CD4-positive, alpha-beta T cell treated with Interferon alpha-2 for 1 hour (primary cell): Measurements from ENCODE around the gene NOD2.
A peak's percentile ranks its signal among the peaks of the same experiment; 100 is the strongest.

Source experiments
- DNase-seq, 2 donors: peaks; one replicate each; pipeline ENCODE4 v3.0.0-alpha.2; 2020 to 2022

The NOD2 gene

DNA sequence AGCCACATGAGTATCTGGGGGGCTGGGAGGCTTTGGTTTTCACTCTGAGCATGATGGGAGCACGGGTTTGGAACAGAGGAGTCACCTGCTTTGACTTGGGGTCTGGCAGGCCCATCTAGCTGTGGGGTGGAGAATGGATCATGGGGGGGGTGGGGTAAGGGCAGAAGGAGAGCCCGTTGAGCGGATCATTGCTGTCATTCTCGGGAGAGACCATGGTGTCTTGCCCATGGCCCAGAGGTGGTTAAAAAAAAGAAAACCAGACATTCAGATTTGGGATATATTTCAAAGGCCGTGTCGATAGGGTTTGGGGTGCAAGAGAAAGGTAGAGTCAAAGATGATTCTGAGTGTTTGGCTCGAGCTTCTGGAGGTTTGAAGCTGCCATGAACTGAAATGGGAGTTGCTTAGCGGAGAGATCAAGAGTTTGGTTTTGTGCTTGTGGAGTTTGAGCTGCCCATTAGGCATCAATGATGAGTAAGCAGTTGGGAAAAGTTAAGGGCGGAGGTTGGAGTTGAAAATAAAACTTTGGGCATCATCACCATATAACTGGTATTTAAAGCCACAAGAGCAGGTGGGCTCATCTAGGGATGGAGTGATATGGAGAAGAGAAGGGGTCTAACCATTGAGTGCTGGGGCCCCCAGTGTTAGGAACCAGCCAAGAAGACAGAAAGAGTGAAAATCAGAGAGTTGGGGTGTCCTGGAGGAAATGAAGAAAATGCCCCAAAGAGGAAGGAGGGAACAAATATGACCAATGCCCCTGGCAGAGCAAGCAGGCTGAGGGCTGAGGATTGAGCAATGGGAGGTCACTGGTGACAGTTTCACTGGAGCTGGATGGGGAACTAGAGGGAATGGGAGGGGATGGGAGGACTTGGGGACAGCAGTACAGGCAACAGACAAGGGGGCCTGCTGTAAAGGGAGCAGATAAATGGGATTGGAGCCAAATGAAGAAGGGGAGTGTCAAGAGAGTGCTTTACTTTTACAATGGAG, 1.9 kb downstream of the NOD2 start:
- DNase-seq, result peak in 1 of 2 donors; percentile 67

DNA sequence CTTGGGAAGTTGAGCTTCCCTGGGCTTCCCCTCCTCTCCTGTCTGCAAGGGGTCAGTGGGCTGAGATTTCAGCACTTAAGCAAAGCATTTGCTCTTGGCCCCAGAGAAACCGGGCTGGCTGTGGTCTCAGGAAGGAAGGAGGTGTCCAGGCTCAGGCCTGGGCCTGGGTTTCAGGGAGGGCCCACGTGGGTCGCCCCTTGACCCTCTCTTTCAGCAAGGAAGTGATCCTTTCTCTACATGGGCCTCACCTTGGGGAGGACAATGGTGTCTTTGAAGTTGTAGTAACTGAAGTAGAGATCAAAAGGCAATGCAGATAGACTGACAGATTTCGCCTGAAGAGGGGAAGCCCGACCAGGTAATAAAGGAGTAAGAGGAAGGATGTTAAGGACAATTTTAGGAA, 2.7 kb downstream of the NOD2 start:
- DNase-seq, result peak in 1 of 2 donors; percentile 41

DNA sequence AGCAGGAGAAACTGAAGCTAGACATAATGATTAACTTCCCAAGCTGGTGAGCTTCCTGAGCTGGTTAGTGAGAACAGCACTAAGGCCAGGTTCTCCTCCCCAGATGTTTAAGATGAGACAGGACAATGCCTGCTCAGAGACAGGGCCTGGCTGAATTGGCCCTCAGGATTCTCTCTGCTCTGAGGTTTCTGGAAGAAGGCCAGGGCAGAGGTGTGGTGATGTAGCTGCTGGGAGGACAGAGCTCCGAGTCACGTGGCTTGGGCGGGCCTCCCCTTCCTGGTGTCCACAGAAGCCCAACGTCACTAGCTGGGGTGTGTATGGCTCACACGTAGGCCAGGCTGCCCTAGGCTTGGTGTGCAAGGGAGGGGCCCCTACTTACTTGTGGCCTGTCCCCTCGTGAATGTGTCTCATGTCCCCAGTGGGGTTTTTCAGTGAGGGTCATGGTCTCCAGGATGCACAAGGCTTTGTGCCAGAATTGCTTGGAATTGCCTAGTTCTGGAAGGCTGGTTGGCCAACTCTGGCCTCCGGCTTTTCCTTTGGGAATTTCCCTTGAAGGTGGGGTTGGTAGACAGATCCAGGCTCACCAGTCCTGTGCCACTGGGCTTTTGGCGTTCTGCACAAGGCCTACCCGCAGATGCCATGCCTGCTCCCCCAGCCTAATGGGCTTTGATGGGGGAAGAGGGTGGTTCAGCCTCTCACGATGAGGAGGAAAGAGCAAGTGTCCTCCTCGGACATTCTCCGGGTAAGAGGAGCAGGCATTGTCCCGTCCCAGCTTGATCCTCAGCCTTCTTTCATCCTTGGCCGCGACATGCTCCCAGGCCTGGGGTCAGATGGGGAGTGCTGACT, 3.4 kb downstream of the NOD2 start:
- DNase-seq, result peak; percentile 87

DNA sequence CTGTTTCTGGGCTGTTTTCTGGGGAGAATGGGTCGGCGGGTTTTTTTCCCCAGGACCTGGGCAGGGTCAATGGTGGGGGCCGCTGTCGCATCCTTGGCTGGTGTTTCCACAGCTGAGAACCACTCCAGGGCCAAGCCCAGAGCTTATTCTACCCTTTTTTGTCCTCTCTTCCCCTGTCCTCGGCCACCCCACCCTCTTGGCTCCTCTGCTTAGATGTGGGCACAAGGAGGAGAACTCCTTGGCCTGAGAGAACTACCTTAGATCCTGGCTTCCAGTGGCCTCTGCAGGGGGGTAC, 4.0 kb downstream of the NOD2 start:
- DNase-seq, result no peak

DNA sequence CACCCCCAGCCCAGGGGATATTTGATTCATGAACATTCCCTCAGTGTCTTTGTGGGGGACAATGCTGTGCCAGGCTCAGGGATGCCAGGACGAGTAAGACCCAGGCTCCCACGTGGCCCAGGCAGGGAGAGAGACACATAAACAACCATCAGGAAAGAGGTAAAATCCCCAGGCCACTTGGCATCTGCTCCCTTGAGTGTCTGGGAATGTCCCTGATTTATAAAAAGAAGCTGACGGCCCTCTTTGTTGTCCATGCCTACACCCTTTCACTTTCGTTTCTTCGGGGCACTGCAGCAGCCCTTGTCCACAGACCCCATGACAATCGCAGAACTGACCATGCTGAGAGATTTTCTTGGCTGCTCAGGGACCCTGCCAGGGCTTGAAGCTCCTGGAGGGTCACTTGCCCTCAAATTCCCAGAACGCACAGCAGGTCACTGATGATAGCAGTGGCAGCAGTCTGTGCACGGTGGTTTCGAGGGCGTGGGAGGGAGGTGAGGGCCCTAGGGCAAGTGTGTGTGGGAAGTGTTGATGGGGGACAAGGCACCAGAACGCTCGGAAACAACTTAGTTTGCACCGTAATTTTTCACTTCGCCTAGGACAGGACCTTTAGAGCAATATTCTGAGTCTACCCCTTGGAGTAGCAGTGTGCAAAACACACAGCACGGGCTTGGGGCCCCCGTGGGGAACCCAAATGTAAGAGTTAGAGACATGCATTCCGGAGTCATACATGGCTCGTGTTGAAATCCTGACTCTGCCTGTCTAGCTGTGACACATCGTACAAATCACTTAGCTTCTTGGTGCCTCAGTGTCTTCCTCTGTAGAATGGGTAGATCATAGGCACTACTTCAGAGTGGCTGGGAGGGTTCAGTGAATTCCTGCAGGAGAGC, 4.7 kb downstream of the NOD2 start:
- peak; percentile 63 to 81 for DNase-seq

DNA sequence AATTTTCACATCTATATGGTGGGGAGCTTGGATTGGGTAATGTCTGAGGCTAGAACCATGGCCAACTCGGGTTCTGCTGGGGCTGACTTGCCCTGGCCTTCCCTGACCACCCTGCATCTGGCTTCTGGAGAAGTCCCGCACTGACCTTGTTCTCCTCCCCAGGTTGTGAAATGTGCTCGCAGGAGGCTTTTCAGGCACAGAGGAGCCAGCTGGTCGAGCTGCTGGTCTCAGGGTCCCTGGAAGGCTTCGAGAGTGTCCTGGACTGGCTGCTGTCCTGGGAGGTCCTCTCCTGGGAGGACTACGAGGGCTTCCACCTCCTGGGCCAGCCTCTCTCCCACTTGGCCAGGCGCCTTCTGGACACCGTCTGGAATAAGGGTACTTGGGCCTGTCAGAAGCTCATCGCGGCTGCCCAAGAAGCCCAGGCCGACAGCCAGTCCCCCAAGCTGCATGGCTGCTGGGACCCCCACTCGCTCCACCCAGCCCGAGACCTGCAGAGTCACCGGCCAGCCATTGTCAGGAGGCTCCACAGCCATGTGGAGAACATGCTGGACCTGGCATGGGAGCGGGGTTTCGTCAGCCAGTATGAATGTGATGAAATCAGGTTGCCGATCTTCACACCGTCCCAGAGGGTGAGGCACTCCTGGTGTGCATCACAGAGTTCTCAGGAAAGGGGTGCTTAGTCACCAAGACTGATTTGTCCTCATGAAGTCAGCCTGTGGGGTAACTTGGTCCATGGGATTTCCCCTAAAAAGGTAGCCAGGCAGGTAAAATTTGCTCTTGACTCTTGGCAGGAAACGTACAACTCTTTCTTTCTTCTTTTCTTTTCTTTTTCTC, 6.1 kb downstream of the NOD2 start:
- peak; percentile 59 to 68 for DNase-seq

DNA sequence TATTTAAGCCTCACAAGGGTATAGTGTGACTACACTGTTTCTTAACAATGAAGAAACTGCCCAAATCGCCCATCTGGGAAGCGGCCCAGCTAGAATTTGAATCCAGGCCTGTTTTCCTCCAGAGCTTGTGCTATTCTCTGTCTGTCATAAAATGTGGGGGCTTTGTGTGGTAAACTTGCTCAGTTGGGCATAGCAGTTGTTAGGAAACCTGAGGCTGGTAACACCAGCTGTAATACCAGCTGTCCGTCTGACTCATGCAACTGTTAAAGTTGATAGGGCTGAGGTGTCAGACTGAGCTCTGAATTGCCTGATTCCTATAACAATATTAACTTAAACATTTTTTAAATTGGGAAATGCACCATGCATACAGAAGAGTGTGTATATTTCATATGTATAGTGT, 9.3 kb downstream of the NOD2 start:
- no peak for DNase-seq

DNA sequence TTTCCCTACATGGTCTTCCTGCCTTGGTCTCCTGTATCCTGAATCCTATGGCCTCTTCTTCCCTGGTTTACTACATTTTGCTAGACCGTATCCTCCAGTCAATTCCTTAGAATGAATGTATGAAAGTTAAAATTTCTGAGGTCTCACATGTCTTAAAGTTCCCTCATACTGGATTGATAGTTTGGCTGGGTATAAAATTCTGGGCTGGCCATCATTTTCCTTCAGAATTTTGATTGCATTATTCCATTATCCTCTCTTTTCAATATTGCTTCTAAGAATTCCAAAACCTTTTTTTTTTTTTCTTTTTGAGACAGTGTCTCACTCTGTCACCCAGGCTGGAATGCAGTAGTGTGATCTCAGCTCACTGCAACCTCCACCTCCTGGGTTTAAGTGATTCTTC, 10.8 kb downstream of the NOD2 start:
- no peak for DNase-seq

DNA sequence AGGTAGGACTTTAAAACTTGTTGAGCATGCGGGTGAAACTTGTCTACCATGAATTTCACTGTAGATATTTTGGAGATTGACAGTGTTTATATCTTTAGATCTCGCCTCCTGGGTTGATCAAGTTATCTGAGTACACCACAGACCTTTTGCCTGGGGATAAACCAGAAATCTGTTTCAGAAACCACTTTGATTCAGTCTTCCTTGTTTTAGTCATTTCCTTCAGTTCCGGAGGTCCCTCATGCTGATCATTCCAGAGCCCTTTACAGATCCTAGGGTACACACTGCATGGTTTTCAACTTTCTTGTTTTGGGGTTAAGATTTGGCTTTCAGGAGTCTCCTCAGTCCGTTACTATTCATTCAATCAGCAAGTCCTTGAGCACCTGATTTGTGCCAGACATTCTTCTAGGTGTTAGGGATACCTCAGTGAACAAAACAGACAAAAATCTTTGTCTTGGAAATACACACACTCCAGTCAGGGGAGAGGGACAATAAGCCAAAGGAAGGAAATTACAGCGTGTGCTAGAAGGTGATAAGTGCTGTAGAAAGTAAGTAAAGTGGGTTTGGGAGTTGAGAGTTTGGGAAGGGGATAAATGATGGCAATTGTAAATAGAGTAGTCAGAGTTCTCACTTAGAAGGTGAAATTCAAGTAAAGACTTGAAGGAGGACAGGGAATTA, 12.2 kb downstream of the NOD2 start:
- DNase-seq, result no peak

DNA sequence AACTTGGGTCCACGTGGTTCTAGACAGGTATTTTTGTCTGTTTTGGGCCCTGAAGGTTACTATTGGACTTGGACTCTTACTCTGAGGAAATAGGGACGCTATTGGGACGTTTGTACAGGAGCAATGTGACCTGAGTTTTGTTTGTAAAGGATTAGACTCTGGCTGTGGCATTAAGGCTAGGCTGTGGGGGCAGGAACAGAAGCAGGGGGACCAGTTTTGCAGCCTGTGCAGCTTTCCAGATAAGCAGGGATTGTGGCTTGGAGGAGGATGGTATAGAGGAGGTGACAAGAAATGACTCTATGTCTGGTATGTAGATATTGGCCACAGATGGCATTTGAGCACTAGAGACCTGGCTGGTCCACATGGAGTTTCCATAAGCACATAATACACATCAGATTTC, 12.8 kb downstream of the NOD2 start:
- DNase-seq, result no peak

DNA sequence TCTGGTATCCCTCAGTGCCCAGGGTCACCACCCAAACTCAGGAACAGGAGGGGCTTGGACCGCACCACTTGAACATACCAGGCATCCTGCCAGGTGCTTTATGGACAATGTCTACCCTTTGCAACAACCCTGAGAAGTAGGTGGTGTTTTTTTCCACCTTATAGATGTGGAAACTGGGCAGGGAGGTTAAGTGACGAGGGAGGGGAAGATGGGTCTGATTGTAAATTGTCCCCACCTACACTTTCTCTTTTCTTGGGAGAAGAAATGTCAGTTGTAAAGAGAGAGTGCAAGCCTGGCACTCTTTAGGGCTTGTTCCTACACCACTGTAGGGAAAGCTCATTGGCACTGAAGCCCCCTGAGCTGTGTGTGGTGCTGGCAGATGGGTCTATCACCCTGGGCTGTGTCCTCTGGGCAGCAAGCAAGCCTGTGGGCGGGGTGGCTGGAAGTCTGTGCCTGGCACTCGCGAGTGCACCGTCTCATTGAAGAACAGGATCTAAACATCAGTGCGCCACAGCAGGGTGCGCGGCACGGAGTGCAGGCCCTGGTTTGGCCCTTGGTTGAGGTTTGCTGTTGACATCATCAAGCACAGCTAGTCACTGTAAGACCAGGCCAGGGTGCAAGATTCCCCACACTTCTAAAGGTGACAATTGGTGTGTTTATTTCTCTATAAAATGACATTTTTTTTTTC, 15.1 kb downstream of the NOD2 start:
- DNase-seq, result peak in 1 of 2 donors; percentile 38

DNA sequence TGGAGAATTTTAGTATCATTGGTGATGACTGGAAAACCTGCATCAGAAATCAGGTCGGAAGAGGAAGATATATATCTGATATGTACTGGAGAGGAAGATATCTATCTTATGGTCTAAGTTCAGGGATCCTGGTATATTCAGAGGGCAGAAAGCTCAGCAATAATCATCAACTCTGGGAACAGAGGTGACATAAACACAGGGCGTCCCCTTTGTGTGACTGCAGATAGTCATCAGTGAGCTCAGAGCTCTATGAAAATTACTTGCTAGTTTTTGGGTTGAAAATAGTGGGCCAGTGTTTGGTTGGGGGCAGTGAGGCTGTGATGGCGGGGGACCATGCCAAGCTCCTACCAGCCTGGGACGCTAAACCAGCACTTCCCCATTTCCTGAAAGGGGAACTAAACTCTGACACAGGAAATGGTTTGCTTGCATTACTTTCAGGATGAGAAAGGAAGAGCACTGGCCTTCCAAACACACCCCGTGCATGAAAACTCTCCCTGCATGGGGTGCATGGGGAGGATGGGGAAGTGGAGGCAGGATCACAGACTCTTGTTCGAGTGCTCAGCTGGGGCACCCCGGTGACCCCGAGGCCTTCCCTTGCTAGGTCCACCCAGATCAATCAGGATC, 15.8 kb downstream of the NOD2 start:
- peak in 1 of 2 donors; percentile 37 for DNase-seq

DNA sequence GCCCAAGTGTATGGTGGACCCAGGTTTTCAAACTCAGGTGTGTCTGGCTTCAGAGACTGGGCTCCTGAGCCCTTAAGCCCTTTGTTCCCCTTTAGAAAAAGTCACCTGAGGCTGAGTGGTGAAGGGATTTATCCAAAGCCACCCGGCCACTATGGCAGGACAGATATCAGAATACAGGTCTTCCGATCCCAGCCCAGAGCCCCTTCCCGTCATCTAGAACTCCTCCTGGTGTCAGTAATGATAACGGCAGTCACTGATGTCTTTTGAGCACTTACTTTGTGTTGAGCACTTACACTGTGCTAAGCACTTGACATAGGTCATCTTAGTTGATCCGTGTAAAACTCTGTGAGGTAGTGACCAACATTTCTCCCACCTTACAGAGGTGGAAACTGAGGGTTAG, 16.6 kb downstream of the NOD2 start:
- DNase-seq, result no peak

DNA sequence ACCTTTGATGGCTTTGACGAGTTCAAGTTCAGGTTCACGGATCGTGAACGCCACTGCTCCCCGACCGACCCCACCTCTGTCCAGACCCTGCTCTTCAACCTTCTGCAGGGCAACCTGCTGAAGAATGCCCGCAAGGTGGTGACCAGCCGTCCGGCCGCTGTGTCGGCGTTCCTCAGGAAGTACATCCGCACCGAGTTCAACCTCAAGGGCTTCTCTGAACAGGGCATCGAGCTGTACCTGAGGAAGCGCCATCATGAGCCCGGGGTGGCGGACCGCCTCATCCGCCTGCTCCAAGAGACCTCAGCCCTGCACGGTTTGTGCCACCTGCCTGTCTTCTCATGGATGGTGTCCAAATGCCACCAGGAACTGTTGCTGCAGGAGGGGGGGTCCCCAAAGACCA, 17.6 kb downstream of the NOD2 start:
- DNase-seq, result no peak

DNA sequence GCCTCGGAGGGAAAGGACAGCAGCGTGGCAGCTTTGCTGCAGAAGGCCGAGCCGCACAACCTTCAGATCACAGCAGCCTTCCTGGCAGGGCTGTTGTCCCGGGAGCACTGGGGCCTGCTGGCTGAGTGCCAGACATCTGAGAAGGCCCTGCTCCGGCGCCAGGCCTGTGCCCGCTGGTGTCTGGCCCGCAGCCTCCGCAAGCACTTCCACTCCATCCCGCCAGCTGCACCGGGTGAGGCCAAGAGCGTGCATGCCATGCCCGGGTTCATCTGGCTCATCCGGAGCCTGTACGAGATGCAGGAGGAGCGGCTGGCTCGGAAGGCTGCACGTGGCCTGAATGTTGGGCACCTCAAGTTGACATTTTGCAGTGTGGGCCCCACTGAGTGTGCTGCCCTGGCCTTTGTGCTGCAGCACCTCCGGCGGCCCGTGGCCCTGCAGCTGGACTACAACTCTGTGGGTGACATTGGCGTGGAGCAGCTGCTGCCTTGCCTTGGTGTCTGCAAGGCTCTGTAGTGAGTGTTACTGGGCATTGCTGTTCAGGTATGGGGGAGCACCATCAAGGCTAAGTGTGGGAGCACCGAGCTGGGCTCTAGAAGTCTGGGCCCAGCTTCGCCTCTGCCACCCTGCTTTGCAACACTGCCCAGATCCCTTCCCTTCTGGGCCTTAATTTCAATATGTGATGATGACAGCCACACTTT, 18.6 kb downstream of the NOD2 start:
- DNase-seq, result no peak

DNA sequence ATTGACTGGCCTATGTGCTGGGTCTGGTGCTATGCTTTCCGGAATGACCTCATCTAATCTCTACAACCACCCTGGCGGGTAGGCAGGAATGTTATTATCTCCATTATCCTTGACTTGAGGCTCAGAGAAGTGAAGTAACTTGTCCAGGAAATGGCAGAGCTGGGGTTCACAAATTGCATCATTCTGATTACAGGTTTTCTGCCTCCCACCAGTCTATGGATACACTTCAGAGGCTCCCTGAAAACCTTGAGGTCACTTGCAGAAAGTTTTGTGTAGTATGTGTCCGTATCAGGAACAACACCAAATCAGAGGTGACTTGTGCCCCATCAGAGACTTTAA, 19.1 kb downstream of the NOD2 start:
- no peak for DNase-seq

DNA sequence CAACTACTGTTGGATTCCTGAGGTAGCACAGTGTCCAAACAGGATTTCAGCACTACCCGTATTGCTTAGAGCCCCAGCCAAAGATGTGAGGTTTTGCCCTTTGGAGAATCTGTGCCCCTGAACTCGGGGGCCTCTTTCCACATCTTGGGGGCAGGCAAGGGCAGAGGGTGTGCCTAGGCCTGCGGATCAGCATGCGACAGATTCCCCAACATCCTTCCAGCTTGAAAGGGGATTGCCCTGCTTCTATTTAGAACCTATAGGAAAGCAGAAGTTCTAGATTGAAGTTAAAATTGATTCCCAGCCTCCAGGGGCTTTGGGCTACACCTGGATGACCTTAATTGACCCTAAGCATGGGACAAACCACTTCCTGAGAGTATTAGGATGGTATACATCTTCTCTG, 19.6 kb downstream of the NOD2 start:
- DNase-seq, result no peak

DNA sequence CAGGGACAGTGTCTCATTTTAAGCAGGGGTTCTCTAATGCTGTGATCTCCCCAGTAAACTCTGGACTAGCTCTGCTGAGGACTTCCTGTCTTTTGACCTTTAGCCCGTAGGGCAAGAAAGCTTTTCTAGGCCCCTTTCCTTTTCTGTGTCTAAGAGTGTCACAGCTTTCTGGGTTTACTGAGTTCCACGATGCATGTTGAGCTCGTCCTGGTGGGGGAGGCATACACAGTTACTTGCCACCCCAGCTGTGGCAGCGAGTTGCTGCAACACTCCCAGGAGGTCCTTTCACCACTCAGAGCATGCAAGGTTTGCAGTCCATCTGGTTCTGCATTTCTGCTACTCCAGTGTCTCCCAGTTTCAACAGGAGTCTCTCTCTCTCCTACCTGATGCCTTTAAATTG, 23.7 kb downstream of the NOD2 start:
- no peak for DNase-seq

DNA sequence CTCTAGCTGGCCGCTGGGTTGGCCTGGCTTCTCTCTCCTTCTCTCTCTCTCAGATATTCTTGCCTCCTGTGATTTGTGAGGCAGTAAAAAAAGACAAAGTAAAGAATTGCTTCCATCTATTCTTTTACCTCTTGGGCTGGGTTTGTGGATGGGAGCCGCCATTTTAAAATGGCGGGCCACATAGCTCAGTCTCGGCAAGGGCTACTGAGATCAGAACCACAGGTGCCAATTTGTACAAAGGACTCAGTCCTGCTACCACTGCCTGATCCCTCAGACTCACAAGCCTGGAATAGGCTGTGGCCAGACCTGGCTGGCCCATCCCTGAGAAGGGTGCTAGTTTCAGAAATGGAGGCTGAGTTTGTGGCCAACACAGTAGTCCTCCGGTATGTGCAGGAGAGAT, 24.1 kb downstream of the NOD2 start:
- no peak for DNase-seq
